Measurements from ENCODE around the gene GP1BB. TPM values are rescaled to one million over a fixed set of nuclear protein-coding genes. Genes with fewer than 3 reads are reported as not detected.

GP1BB gene
- polyA plus RNA-seq, 4 donors: 0.67 to 2.0 (median 1.3) TPM

DNA sequence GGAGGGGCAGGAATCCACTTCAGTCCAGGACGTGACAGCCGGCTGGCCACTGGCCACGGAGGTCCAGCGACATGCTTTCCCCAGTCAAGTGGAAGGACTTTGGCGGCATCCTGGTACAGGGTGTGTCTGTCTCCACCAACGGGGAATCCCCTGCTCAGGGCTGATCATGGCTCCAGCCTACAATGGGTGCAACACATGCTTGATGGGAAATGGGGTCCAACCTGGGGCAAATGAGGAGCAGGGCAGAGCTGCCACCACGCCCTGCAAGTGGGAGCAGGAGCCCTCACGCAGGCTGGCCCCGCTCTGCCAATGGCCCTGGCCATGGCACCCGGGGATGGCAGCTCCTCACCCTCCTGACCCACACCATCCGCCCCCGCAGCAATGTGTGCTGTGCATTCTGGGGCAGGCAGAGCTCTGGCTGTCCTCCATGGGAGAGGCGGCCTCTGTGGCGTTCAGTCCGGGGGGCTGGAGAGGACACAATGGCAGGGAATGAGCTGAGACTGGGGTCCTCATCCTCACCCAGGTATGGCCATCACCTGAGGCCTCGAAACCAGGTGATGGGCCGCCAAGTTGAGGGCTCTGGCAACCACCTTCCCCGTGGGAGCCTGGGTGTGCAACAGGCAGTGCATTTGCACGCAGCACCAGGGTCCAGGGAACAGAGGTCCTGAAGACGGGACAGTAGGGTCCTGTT, 14.9 kb upstream of the GP1BB start:
- DNase-seq (no peak), FAIRE-seq (no peak)
- Histone ChIP-seq H3K4me1 (ENCODE audit: control insufficient read depth in 3 of 3, insufficient read depth in 2 of 3, low read depth in 1 of 3, low read length in 2 of 3) (peaks cover 0 to 11% (median 0%) of the 10 kb centered on the region in 3 donors), H3K27ac (ENCODE audit: low read depth in 1 of 3, low read length in 2 of 3) (no peak overlapping the region), H3K27me3 (ENCODE audit: control insufficient read depth in 3 of 3, insufficient read depth in 3 of 3, low read length in 3 of 3) (peaks cover 0 to 6% (median 0%) of the 10 kb centered on the region in 3 donors), H3K36me3 (ENCODE audit: control insufficient read depth in 3 of 3, insufficient read depth in 2 of 3, low read depth in 1 of 3, low read length in 3 of 3) (no peaks in the 10 kb centered on the region), H3K4me3 (ENCODE audit: low read depth in 1 of 3, low read length in 3 of 3) (no peak overlapping the region), H3K9me3 (ENCODE audit: control insufficient read depth in 2 of 2, insufficient read depth in 1 of 2, low read depth in 1 of 2, low read length in 1 of 2) (no peaks in the 10 kb centered on the region)
- WGBS, 3 donors: 60 to 73% (median 65%) methylated on average over 20 of the region's 20 CpGs

DNA sequence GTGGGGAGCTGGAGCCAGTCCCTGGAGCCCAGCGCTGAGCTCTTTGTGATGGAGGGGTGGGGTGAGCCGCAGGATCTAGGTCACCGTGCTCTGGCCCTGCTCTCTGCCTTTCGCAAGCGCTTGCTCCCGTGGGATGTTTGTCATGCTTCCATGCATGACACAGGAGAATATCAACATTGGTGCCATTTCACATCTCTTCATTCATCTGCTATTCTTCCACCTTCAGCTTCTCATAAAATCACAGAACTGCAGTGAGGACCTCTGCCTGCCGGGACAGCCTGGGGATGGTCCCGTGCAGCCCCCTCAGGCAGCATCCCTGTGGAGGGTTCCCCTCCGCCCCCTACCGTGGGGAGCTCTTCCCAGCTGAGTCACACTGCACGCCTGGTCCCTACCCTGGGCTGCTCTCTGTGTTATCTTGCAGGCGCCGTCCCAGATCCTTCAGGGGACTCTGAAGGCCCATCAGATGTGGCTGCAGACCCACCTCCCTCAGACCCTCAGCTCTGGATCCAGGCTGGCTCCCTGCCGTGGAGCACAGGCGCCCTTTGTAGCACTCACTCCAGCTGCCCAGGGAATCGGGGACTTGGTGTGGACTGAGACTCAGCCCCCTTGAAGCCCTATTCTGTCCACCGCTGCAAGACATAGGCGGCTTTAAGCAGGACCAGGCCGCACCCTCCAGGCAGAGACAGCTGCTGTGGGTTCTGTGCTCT, 14.1 kb upstream of the GP1BB start:
- 73 to 80% (median 78%) methylated on average over 19 of the region's 19 CpGs for WGBS, 3 donors
- DNase-seq (no peak), FAIRE-seq (no peak)
- peaks cover 0 to 12% (median 0%) of the 10 kb centered on the region in 3 donors for H3K27me3 ChIP-seq (ENCODE audit: control insufficient read depth in 3 of 3, insufficient read depth in 3 of 3, low read length in 3 of 3)
- H3K9me3 ChIP-seq (ENCODE audit: control insufficient read depth in 2 of 2, insufficient read depth in 1 of 2, low read depth in 1 of 2, low read length in 1 of 2): no peaks in the 10 kb centered on the region
- peaks cover 0 to 5% (median 0%) of the 10 kb centered on the region in 3 donors for H3K4me1 ChIP-seq (ENCODE audit: control insufficient read depth in 3 of 3, insufficient read depth in 2 of 3, low read depth in 1 of 3, low read length in 2 of 3)
- H3K27ac ChIP-seq (ENCODE audit: low read depth in 1 of 3, low read length in 2 of 3): no peak overlapping the region
- no peaks in the 10 kb centered on the region for H3K36me3 ChIP-seq (ENCODE audit: control insufficient read depth in 3 of 3, insufficient read depth in 2 of 3, low read depth in 1 of 3, low read length in 3 of 3)
- no peak overlapping the region for H3K4me3 ChIP-seq (ENCODE audit: low read depth in 1 of 3, low read length in 3 of 3)

DNA sequence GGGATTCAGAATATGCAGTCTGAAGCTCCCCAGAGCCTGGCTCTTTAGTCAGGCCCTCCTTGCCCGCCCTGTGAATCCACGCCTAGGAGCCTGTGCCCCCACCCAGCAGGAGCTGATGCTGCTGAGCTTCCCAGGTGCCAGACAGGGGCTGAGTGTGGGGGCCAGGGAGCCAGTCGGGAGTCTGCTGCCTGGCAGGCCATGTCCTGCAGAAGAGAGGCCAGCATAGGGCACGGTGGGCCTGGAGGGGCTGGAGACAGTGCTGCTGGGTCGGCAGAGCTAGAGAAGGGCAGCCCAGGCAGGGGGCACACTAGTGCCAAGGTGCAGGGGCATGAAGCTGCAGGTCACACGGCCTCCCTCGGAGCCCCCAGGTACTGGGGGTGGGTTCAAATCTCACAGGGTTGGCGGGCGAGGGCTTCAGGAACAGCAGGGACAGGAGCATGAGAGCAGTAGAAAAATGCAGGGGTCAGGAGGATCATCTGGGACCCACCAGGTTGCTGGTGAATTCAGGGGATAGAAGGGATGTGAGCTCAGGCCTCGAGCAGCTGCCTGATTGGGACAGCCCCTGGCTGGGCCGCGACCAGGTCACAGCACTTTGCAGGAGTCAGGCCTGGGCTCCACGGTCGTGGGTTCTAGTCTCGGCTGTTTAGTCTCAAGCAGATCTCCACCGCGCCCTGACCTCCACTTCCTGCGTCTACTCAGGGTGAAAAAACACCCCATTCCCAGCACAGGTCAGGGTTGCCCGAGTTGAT, 13.1 kb upstream of the GP1BB start:
- no peak overlapping the region for H3K27ac ChIP-seq (ENCODE audit: low read depth in 1 of 3, low read length in 2 of 3)
- H3K9me3 ChIP-seq (ENCODE audit: control insufficient read depth in 2 of 2, insufficient read depth in 1 of 2, low read depth in 1 of 2, low read length in 1 of 2): no peaks in the 10 kb centered on the region
- DNase-seq: no peak
- H3K27me3 ChIP-seq (ENCODE audit: control insufficient read depth in 3 of 3, insufficient read depth in 3 of 3, low read length in 3 of 3): peaks cover 0 to 15% (median 0%) of the 10 kb centered on the region in 3 donors
- H3K4me3 ChIP-seq (ENCODE audit: low read depth in 1 of 3, low read length in 3 of 3): no peak overlapping the region
- no peaks in the 10 kb centered on the region for H3K36me3 ChIP-seq (ENCODE audit: control insufficient read depth in 3 of 3, insufficient read depth in 2 of 3, low read depth in 1 of 3, low read length in 3 of 3)
- FAIRE-seq: no peak
- H3K4me1 ChIP-seq (ENCODE audit: control insufficient read depth in 3 of 3, insufficient read depth in 2 of 3, low read depth in 1 of 3, low read length in 2 of 3): no peaks in the 10 kb centered on the region
- WGBS, 3 donors: 81 to 84% (median 82%) methylated on average over 18 to 19 of the region's 19 CpGs

- no peak for FAIRE-seq
- peaks cover 0 to 18% (median 2%) of the 10 kb centered on the region in 3 donors for H3K27me3 ChIP-seq (ENCODE audit: control insufficient read depth in 3 of 3, insufficient read depth in 3 of 3, low read length in 3 of 3)
- WGBS, 3 donors: 90 to 95% (median 93%) methylated on average over 6 of the region's 6 CpGs
- H3K4me3 ChIP-seq (ENCODE audit: low read depth in 1 of 3, low read length in 3 of 3): no peak overlapping the region
- no peak overlapping the region for H3K27ac ChIP-seq (ENCODE audit: low read depth in 1 of 3, low read length in 2 of 3)
- no peaks in the 10 kb centered on the region for H3K4me1 ChIP-seq (ENCODE audit: control insufficient read depth in 3 of 3, insufficient read depth in 2 of 3, low read depth in 1 of 3, low read length in 2 of 3)
- H3K36me3 ChIP-seq (ENCODE audit: control insufficient read depth in 3 of 3, insufficient read depth in 2 of 3, low read depth in 1 of 3, low read length in 3 of 3): no peaks in the 10 kb centered on the region
- H3K9me3 ChIP-seq (ENCODE audit: control insufficient read depth in 2 of 2, insufficient read depth in 1 of 2, low read depth in 1 of 2, low read length in 1 of 2): no peaks in the 10 kb centered on the region
- no peak for DNase-seq
These were observed 12.6 kb upstream of the GP1BB start for GRCh38 chr22:19710769-19711106.

- FAIRE-seq: no peak
- Histone ChIP-seq H3K4me3 (ENCODE audit: low read depth in 1 of 3, low read length in 3 of 3) (no peak overlapping the region), H3K36me3 (ENCODE audit: control insufficient read depth in 3 of 3, insufficient read depth in 2 of 3, low read depth in 1 of 3, low read length in 3 of 3) (no peaks in the 10 kb centered on the region), H3K4me1 (ENCODE audit: control insufficient read depth in 3 of 3, insufficient read depth in 2 of 3, low read depth in 1 of 3, low read length in 2 of 3) (peaks cover 0 to 4% (median 0%) of the 10 kb centered on the region in 3 donors), H3K9me3 (ENCODE audit: control insufficient read depth in 2 of 2, insufficient read depth in 1 of 2, low read depth in 1 of 2, low read length in 1 of 2) (no peaks in the 10 kb centered on the region), H3K27me3 (ENCODE audit: control insufficient read depth in 3 of 3, insufficient read depth in 3 of 3, low read length in 3 of 3) (peaks cover 0 to 28% (median 2%) of the 10 kb centered on the region in 3 donors), H3K27ac (ENCODE audit: low read depth in 1 of 3, low read length in 2 of 3) (no peak overlapping the region)
- DNase-seq: no peak
- 77 to 90% (median 82%) methylated on average over 13 of the region's 13 CpGs for WGBS, 3 donors
These were observed 10.1 kb upstream of the GP1BB start for GRCh38 chr22:19713245-19713644.

DNA sequence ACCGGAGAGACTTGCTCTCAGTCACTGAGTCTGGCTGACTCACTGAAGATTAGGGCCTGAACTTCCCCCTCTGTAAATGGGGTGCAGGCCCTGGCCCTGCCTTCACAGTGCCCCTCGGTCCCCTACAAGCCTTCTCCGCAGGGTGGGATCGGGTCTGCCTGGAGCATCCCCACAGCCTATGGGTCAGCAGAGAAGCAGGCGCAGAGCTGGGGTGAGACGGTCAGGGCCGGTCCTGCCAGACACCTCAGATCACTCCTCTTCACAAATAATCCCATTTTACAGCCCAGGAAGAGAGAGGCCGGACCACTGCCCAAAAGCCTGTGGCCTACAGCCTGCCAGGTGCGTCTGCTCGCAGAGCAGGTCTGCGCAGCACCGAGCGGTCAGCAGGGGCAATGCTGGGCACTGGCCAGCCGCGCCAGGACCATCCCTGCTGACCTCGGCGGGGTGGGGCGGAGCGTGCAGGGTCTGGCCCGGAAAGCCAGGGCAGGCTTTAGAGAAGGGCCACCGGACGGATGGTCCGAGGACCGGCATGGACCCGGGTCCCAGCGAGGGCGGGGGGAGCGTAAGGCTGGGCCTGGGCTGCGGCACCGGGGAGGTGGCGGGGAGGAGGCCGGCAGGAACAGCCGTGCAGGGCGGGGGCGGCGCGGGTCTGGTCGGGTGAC, 9.6 kb upstream of the GP1BB start:
- peak overlapping the region in 2 of 3 donors; percentile 22 to 47 for H3K4me3 ChIP-seq (ENCODE audit: low read depth in 1 of 3, low read length in 3 of 3)
- FAIRE-seq (no peak), DNase-seq (no peak)
- H3K36me3 ChIP-seq (ENCODE audit: control insufficient read depth in 3 of 3, insufficient read depth in 2 of 3, low read depth in 1 of 3, low read length in 3 of 3): no peaks in the 10 kb centered on the region
- peaks cover 0 to 30% (median 2%) of the 10 kb centered on the region in 3 donors for H3K27me3 ChIP-seq (ENCODE audit: control insufficient read depth in 3 of 3, insufficient read depth in 3 of 3, low read length in 3 of 3)
- H3K27ac ChIP-seq (ENCODE audit: low read depth in 1 of 3, low read length in 2 of 3): no peak overlapping the region
- peaks cover 0 to 4% (median 0%) of the 10 kb centered on the region in 3 donors for H3K4me1 ChIP-seq (ENCODE audit: control insufficient read depth in 3 of 3, insufficient read depth in 2 of 3, low read depth in 1 of 3, low read length in 2 of 3)
- H3K9me3 ChIP-seq (ENCODE audit: control insufficient read depth in 2 of 2, insufficient read depth in 1 of 2, low read depth in 1 of 2, low read length in 1 of 2): no peaks in the 10 kb centered on the region
- WGBS, 3 donors: 27 to 31% (median 29%) methylated on average over 28 to 38 of the region's 38 CpGs

- H3K36me3 ChIP-seq (ENCODE audit: control insufficient read depth in 3 of 3, insufficient read depth in 2 of 3, low read depth in 1 of 3, low read length in 3 of 3): no peaks in the 10 kb centered on the region
- DNase-seq (no peak), FAIRE-seq (no peak)
- peaks cover 0 to 4% (median 0%) of the 10 kb centered on the region in 3 donors for H3K4me1 ChIP-seq (ENCODE audit: control insufficient read depth in 3 of 3, insufficient read depth in 2 of 3, low read depth in 1 of 3, low read length in 2 of 3)
- H3K9me3 ChIP-seq (ENCODE audit: control insufficient read depth in 2 of 2, insufficient read depth in 1 of 2, low read depth in 1 of 2, low read length in 1 of 2): no peaks in the 10 kb centered on the region
- WGBS, 3 donors: 1 to 2% (median 2%) methylated on average over 31 to 106 of the region's 106 CpGs
- no peak within 1 kb of the TSS for H3K27ac ChIP-seq (ENCODE audit: low read depth in 1 of 3, low read length in 2 of 3)
- peak within 1 kb of the TSS in 2 of 3 donors; percentile 32 to 47 for H3K4me3 ChIP-seq (ENCODE audit: low read depth in 1 of 3, low read length in 3 of 3)
- H3K27me3 ChIP-seq (ENCODE audit: control insufficient read depth in 3 of 3, insufficient read depth in 3 of 3, low read length in 3 of 3): peaks cover 0 to 33% (median 2%) of the 10 kb centered on the region in 3 donors
These were observed 8.8 kb upstream of the GP1BB start, which contains the start of gene SEPTIN5 for GRCh38 chr22:19714312-19715187. Gene SEPTIN5 (plus strand): TSS chr22:19714503. CDS start chr22:19714589, 86 bp downstream.
